Measurements from ENCODE around the gene VENTX.

The VENTX gene

GRCh38 chr10:133211141-133211830, 26.4 kb upstream of the VENTX start:
- no peak for TF ChIP-seq CTCF (IDR thresholded peaks at IDR 0.05; ENCODE audit: low read depth, low read length)
- H3K4me3 ChIP-seq (replicated peaks in 1 of 2; ENCODE audit: low read depth in 2 of 2, low read length in 2 of 2) = no peak overlapping the region
- DNase-seq (ENCODE audit: low read depth in 2 of 2) = no peak

- no peak overlapping the region for H3K4me3 ChIP-seq (replicated peaks in 1 of 2; ENCODE audit: low read depth in 2 of 2, low read length in 2 of 2)
- DNase-seq (ENCODE audit: low read depth in 2 of 2) = no peak
- TF ChIP-seq CTCF (IDR thresholded peaks at IDR 0.05; ENCODE audit: low read depth, low read length) = no peak
Measured at GRCh38 chr10:133211959-133212852, 25.4 kb upstream of the VENTX start.

- H3K4me3 ChIP-seq (replicated peaks in 1 of 2; ENCODE audit: low read depth in 2 of 2, low read length in 2 of 2) = no peak overlapping the region
- TF ChIP-seq CTCF (IDR thresholded peaks at IDR 0.05; ENCODE audit: low read depth, low read length) = no peak
- DNase-seq (ENCODE audit: low read depth in 2 of 2) = no peak
Measured at GRCh38 chr10:133212853-133213494, 24.7 kb upstream of the VENTX start.

GRCh38 chr10:133213641-133214467, 23.8 kb upstream of the VENTX start:
- DNase-seq (ENCODE audit: low read depth in 2 of 2) = no peak
- H3K4me3 ChIP-seq (replicated peaks in 1 of 2; ENCODE audit: low read depth in 2 of 2, low read length in 2 of 2) = no peak overlapping the region
- TF ChIP-seq CTCF (IDR thresholded peaks at IDR 0.05; ENCODE audit: low read depth, low read length) = no peak

- no peak overlapping the region for H3K4me3 ChIP-seq (replicated peaks in 1 of 2; ENCODE audit: low read depth in 2 of 2, low read length in 2 of 2)
- TF ChIP-seq CTCF (IDR thresholded peaks at IDR 0.05; ENCODE audit: low read depth, low read length) = no peak
- DNase-seq (ENCODE audit: low read depth in 2 of 2) = no peak
Measured at GRCh38 chr10:133214468-133215410, 22.9 kb upstream of the VENTX start.
